GM12873 (cell line): ENCODE results near the gene DMBX1.

Source experiments
- CTCF ChIP-seq: IDR thresholded peaks from 2 replicates; pipeline ENCODE4 v1.5.1; 2012; ENCODE audit warnings: low read depth, mild to moderate bottlenecking, moderate library complexity, low read length, control low read depth; ENCODE audit not compliant: insufficient read depth; ENCODE audit errors: missing control alignments

Gene DMBX1

GRCh38 chr1:46519209-46519608 lies 29.6 kb downstream of the DMBX1 start:
- TF ChIP-seq CTCF = no peak

- no peak for TF ChIP-seq CTCF
These were observed 30.7 kb downstream of the DMBX1 start for GRCh38 chr1:46520063-46520911.

GRCh38 chr1:46521414-46521813 lies 31.8 kb downstream of the DMBX1 start:
- TF ChIP-seq CTCF = no peak

GRCh38 chr1:46522184-46522968 lies 32.7 kb downstream of the DMBX1 start:
- TF ChIP-seq CTCF = no peak

GRCh38 chr1:46522969-46523320 lies 33.3 kb downstream of the DMBX1 start:
- no peak for TF ChIP-seq CTCF

GRCh38 chr1:46523496-46524353 lies 34.1 kb downstream of the DMBX1 start:
- no peak for TF ChIP-seq CTCF
